ENCODE measurements around the gene NCR3LG1. TPM values are rescaled to one million over a fixed set of nuclear protein-coding genes. Genes with fewer than 3 reads are reported as not detected.
A peak's percentile ranks its signal among the peaks of the same experiment; 100 is the strongest.

Gene NCR3LG1
- polyA plus RNA-seq, 2 of the 4 experiments (the other 2 are of a cell fraction): 1.1 to 2.4 TPM

- Histone ChIP-seq H3K9me3 (no peaks in the 10 kb centered on the region), H3K4me2 (peak overlapping the region; percentile 96), H3K27ac (peak overlapping the region in 1 of 2 experiments; percentile 86; a peak in 3 of 6 replicates), H3K4me3 (peak overlapping the region; percentile 51), H3K4me1 (no peaks in the 10 kb centered on the region; the same call in 2 of the 3 replicates)
- ChIA-PET POLR2A (no interaction called here), CTCF (interaction anchor here (0.9 to 1.2 kb wide), 2 partner anchors 34 to 121 kb away, joined by 4 to 7 read pairs; no protein-coding TSS in a partner anchor)
- TF ChIP-seq KDM1A (IDR thresholded peaks at IDR 0.05; ENCODE audit: low read depth): no peak
- TF ChIP-seq, protein P1, sequence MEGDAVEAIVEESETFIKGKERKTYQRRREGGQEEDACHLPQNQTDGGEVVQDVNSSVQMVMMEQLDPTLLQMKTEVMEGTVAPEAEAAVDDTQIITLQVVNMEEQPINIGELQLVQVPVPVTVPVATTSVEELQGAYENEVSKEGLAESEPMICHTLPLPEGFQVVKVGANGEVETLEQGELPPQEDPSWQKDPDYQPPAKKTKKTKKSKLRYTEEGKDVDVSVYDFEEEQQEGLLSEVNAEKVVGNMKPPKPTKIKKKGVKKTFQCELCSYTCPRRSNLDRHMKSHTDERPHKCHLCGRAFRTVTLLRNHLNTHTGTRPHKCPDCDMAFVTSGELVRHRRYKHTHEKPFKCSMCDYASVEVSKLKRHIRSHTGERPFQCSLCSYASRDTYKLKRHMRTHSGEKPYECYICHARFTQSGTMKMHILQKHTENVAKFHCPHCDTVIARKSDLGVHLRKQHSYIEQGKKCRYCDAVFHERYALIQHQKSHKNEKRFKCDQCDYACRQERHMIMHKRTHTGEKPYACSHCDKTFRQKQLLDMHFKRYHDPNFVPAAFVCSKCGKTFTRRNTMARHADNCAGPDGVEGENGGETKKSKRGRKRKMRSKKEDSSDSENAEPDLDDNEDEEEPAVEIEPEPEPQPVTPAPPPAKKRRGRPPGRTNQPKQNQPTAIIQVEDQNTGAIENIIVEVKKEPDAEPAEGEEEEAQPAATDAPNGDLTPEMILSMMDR (IDR thresholded peaks at IDR 0.05): 0 out of 3 replicates have a peak, but pooled peaks have one; percentile 10
- DNase-seq (ENCODE audit: low read depth in 1 of 2, low spot score in 1 of 2) (peak in 1 of 2 experiments; percentile 16), ATAC-seq (no peak), FAIRE-seq (no peak)
- WGBS (ENCODE audit: missing lambda C conversion rate): 72% methylated on average over 12 of the region's 12 CpGs
Observed at GRCh38 chr11:17351172-17351509, 459 bp upstream of the NCR3LG1 start.

- peak; percentile 63 to 91 for DNase-seq (ENCODE audit: low read depth in 1 of 2, low spot score in 1 of 2)
- ChIA-PET POLR2A (interaction anchor here (0.7 to 2.1 kb wide), 6 partner anchors 12 to 275 kb away, joined by 3 to 11 read pairs (median 4); partner anchors contain the start of genes NUCB2 and RPS13), CTCF (interaction anchor here (0.6 to 5.3 kb wide), 19 partner anchors 13 to 195 kb away, joined by 3 to 48 read pairs (median 4); partner anchors contain the start of gene NUCB2)
- TF ChIP-seq PHF8 (IDR thresholded peaks at IDR 0.05; ENCODE audit: borderline replicate concordance, low read depth): peak; percentile 69; the same call in 1 of the 2 replicates
- TF ChIP-seq HOXB5 (CRISPR knock-in tag; IDR thresholded peaks at IDR 0.05): peak; percentile 40; the same call in 1 of the 2 replicates
- TF ChIP-seq JUN (IDR thresholded peaks at IDR 0.05): peak in 1 of 2 experiments; percentile 64; a peak in 3 of 5 replicates
- TF ChIP-seq CBX8 (IDR thresholded peaks at IDR 0.05): no peak
- peak; percentile 44 for TF ChIP-seq POLR2A (IDR thresholded peaks at IDR 0.05; ENCODE audit: low read length)
- TF ChIP-seq ESRRA (IDR thresholded peaks at IDR 0.05; ENCODE audit: borderline replicate concordance, low read length): no peak
- peak; percentile 88 for TF ChIP-seq E2F6 (IDR thresholded peaks at IDR 0.05; ENCODE audit: borderline replicate concordance, low read depth)
- 0 out of 2 replicates have a peak, but pooled peaks have one; percentile 55 for TF ChIP-seq RNF2 (IDR thresholded peaks at IDR 0.05; ENCODE audit: borderline replicate concordance, low read depth)
- TF ChIP-seq, protein P2, sequence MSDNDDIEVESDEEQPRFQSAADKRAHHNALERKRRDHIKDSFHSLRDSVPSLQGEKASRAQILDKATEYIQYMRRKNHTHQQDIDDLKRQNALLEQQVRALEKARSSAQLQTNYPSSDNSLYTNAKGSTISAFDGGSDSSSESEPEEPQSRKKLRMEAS (IDR thresholded peaks at IDR 0.05): peak; percentile 96
- TF ChIP-seq HMGXB4 (CRISPR knock-in tag; IDR thresholded peaks at IDR 0.05; ENCODE audit: borderline replicate concordance): no peak
- TF ChIP-seq MYC (IDR thresholded peaks at IDR 0.05; ENCODE audit: borderline replicate concordance, low read length): peak; percentile 75; the same call in 1 of the 2 replicates
- H3K4me3 ChIP-seq: peak overlapping the region; percentile 51
- FAIRE-seq: no peak
- H3K9me3 ChIP-seq: no peaks in the 10 kb centered on the region
- peak overlapping the region; percentile 69 to 86 for H3K27ac ChIP-seq
- ATAC-seq: peak; percentile 87 to 88
- 1% methylated on average over 46 of the region's 69 CpGs for WGBS (ENCODE audit: missing lambda C conversion rate)
- H3K4me2 ChIP-seq: peak overlapping the region; percentile 96
- no peaks in the 10 kb centered on the region; the same call in 2 of the 3 replicates for H3K4me1 ChIP-seq
Observed at GRCh38 chr11:17352950-17353820, 1.6 kb downstream of the NCR3LG1 start.

Data from A549 (cell line).